GM12878 (cell line): ENCODE results near the gene UTP3.

Source experiments
- BACH1 ChIP-seq: fragments of 450-650 bp; IDR thresholded peaks from 2 replicates; pipeline ENCODE4 v1.6.1; 2017; ENCODE audit warnings: mild to moderate bottlenecking, borderline replicate concordance
- EP300 ChIP-seq, 2 experiments: fragments of 150-350 bp in 1 of 2; IDR thresholded peaks; 2 replicates each; pipeline ENCODE4 v1.6.1; 2011 to 2012; ENCODE audit warnings: low read depth in 2 of 2, low read length in 2 of 2, borderline replicate concordance in 1 of 2, improper control_type of control experiment in 1 of 2, inconsistent platforms in 1 of 2; ENCODE audit not compliant: control insufficient read depth in 1 of 2
- NFIC ChIP-seq: IDR thresholded peaks from 2 replicates; pipeline ENCODE4 v1.6.1; 2012; ENCODE audit warnings: low read depth, mild to moderate bottlenecking, inconsistent platforms, low read length, moderate library complexity
- POLR2A ChIP-seq: IDR thresholded peaks from 2 replicates; pipeline ENCODE4 v1.6.1; 2011; ENCODE audit warnings: low read depth, mild to moderate bottlenecking, low read length
- USF2 ChIP-seq: IDR thresholded peaks from 2 replicates; pipeline ENCODE4 v1.6.1; 2011; ENCODE audit warnings: low read depth, low read length, improper control_type of control experiment, borderline replicate concordance
- ZBTB33 ChIP-seq: fragments of 450-650 bp; IDR thresholded peaks from 2 replicates; pipeline ENCODE4 v1.6.1; 2017; ENCODE audit warnings: mild to moderate bottlenecking
- TF ChIP-seq, protein P1 (sequence below), 3 experiments: IDR thresholded peaks in 2 of 3; conservative IDR thresholded peaks in 1 of 3; 2 replicates each; pipeline ENCODE4 v1.5.1; 2011; ENCODE audit warnings: low read depth in 3 of 3, low read length in 3 of 3, mild to moderate bottlenecking in 3 of 3, control low read depth in 2 of 3, moderate library complexity in 2 of 3, inconsistent platforms in 1 of 3, mixed read lengths in 1 of 3; ENCODE audit not compliant: control insufficient read depth in 2 of 3, insufficient read depth in 1 of 3; ENCODE audit errors: extremely low read depth in 1 of 3
- TF ChIP-seq, protein P2 (sequence below): IDR thresholded peaks from 2 replicates; pipeline ENCODE4 v1.6.1; 2011; ENCODE audit warnings: borderline replicate concordance, low read depth, mild to moderate bottlenecking, moderate library complexity, mixed read lengths, low read length; ENCODE audit not compliant: insufficient read depth; ENCODE audit errors: extremely low read length

DNA sequence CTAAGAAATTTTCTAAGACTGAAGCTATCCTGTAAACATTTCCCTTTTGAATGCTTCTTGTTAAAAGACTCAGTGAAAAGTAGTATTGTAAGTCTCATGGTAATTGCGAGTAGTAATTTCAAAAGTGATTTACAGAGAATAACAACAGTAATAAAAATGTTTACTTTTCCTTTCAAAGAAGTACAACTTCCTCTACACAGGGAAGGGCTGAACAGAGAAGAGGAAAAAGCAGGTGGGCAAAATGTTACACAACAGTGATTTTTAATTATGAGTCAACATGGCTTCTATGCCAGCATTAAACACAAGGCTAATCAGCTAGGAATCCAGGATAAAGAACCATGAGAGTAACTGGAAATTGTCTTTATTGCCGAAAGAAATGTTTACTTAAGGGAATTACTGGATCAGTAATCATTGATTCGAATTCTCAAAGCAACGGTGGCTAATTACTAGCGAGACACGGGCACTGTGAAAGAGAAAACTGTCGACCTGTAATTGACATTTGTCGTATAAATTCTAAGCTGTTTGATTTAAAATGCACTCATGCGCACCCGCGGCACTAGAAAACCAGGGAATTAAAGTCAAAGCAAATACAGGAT is 15.4 kb downstream of the UTP3 start:
- TF ChIP-seq POLR2A (no peak), EP300 (IDR thresholded peaks at IDR 0.05; ENCODE audit: borderline replicate concordance in 1 of 2, control insufficient read depth in 1 of 2, low read depth in 2 of 2, low read length in 2 of 2) (no peak), NFIC (no peak), ZBTB33 (no peak), BACH1 (no peak), USF2 (no peak)
- TF ChIP-seq, protein P1, sequence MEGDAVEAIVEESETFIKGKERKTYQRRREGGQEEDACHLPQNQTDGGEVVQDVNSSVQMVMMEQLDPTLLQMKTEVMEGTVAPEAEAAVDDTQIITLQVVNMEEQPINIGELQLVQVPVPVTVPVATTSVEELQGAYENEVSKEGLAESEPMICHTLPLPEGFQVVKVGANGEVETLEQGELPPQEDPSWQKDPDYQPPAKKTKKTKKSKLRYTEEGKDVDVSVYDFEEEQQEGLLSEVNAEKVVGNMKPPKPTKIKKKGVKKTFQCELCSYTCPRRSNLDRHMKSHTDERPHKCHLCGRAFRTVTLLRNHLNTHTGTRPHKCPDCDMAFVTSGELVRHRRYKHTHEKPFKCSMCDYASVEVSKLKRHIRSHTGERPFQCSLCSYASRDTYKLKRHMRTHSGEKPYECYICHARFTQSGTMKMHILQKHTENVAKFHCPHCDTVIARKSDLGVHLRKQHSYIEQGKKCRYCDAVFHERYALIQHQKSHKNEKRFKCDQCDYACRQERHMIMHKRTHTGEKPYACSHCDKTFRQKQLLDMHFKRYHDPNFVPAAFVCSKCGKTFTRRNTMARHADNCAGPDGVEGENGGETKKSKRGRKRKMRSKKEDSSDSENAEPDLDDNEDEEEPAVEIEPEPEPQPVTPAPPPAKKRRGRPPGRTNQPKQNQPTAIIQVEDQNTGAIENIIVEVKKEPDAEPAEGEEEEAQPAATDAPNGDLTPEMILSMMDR (IDR thresholded peaks at IDR 0.05 in 2 of 3, conservative IDR thresholded peaks at IDR 0.05 in 1 of 3; ENCODE audit: control insufficient read depth in 2 of 3, extremely low read depth in 1 of 3, insufficient read depth in 1 of 3, low read depth in 3 of 3, low read length in 3 of 3): no peak
- TF ChIP-seq, protein P2, sequence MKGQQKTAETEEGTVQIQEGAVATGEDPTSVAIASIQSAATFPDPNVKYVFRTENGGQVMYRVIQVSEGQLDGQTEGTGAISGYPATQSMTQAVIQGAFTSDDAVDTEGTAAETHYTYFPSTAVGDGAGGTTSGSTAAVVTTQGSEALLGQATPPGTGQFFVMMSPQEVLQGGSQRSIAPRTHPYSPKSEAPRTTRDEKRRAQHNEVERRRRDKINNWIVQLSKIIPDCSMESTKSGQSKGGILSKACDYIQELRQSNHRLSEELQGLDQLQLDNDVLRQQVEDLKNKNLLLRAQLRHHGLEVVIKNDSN: no peak
